NCI-H2196 (cell line): ENCODE data around the gene CHTOP.
A peak's percentile ranks its signal among the peaks of the same experiment; 100 is the strongest.
"Not testable (repeated sequence)": the region's sequence is repeated elsewhere in the genome, so short reads cannot be mapped to it uniquely, and the experiment has no call there.

Experiments
- DNase-seq: peaks from one replicate; lab custom pipeline; 2025; ENCODE audit not compliant: unreplicated experiment; lab: John Stamatoyannopoulos, UW

CHTOP gene

GRCh38 chr1:153633754-153634665, at the start of gene CHTOP:
Gene CHTOP, plus strand, starts transcription at chr1:153634066. Its CDS starts 2,523 bp downstream, at chr1:153636589.
- peak; percentile 98 for DNase-seq

GRCh38 chr1:153585006-153585405, 48.9 kb upstream of the CHTOP start:
- DNase-seq, result no peak

- no peak for DNase-seq
Measured at GRCh38 chr1:153586347-153586746, 47.5 kb upstream of the CHTOP start.

GRCh38 chr1:153587314-153587713, 46.6 kb upstream of the CHTOP start:
- DNase-seq, result no peak

- not testable (repeated sequence) for DNase-seq
Measured at GRCh38 chr1:153588033-153588432, 45.8 kb upstream of the CHTOP start.

GRCh38 chr1:153588482-153588881, 45.4 kb upstream of the CHTOP start:
- no peak for DNase-seq

- DNase-seq, result no peak
Measured at GRCh38 chr1:153592748-153593147, 41.1 kb upstream of the CHTOP start.

- DNase-seq, result no peak
Measured at GRCh38 chr1:153597206-153597605, 36.7 kb upstream of the CHTOP start.

- no peak for DNase-seq
Measured at GRCh38 chr1:153598309-153599172, 35.3 kb upstream of the CHTOP start.

GRCh38 chr1:153599847-153600246, 34.0 kb upstream of the CHTOP start:
- no peak for DNase-seq

GRCh38 chr1:153602749-153603148, 31.1 kb upstream of the CHTOP start:
- DNase-seq, result no peak

- DNase-seq, result no peak
Measured at GRCh38 chr1:153606194-153606593, 27.7 kb upstream of the CHTOP start.

- no peak for DNase-seq
Measured at GRCh38 chr1:153607381-153607780, 26.5 kb upstream of the CHTOP start.

- no peak for DNase-seq
Measured at GRCh38 chr1:153608089-153608682, 25.7 kb upstream of the CHTOP start.

- no peak for DNase-seq
Measured at GRCh38 chr1:153608742-153609584, 24.9 kb upstream of the CHTOP start.

GRCh38 chr1:153609585-153609907, 24.3 kb upstream of the CHTOP start:
- DNase-seq, result no peak

- no peak for DNase-seq
Measured at GRCh38 chr1:153610334-153610733, 23.5 kb upstream of the CHTOP start.

- no peak for DNase-seq
Measured at GRCh38 chr1:153610811-153611301, 23.0 kb upstream of the CHTOP start.

GRCh38 chr1:153611356-153611755, 22.5 kb upstream of the CHTOP start:
- no peak for DNase-seq

- no peak for DNase-seq
Measured at GRCh38 chr1:153612111-153612754, 21.6 kb upstream of the CHTOP start.
